Smooth muscle cell (in vitro differentiated cells): ENCODE measurements around the gene ABCC4. TPM values are rescaled to one million over a fixed set of nuclear protein-coding genes. Genes with fewer than 3 reads are reported as not detected.

Source experiments
- DNase-seq: peaks from one replicate; lab custom pipeline; 2025; ENCODE audit not compliant: unreplicated experiment; lab: John Stamatoyannopoulos, UW
- H2AFZ ChIP-seq: fragments of 200-600 bp; sonication (generic); 2 replicates; pipeline ENCODE4 v1.6.0; 2016; ENCODE audit warnings: antibody characterized with exemption, low read depth, mild to moderate bottlenecking
- H3F3A ChIP-seq: fragments of 200-600 bp; sonication (generic); 2 replicates; pipeline ENCODE4 v1.6.0; 2017; ENCODE audit warnings: antibody characterized with exemption, low read depth
- H3K27ac ChIP-seq: fragments of 200-600 bp; sonication (generic); 2 replicates; pipeline ENCODE4 v1.5.1; 2016; ENCODE audit warnings: low read depth, mild to moderate bottlenecking
- H3K27me3 ChIP-seq: fragments of 200-600 bp; sonication (generic); 2 replicates; pipeline ENCODE4 v1.6.1; 2016; ENCODE audit warnings: low read depth, mild to moderate bottlenecking
- H3K36me3 ChIP-seq: fragments of 200-600 bp; sonication (generic); 2 replicates; pipeline ENCODE4 v1.5.1; 2016; ENCODE audit warnings: low read depth
- H3K4me1 ChIP-seq: fragments of 200-600 bp; sonication (generic); 2 replicates; pipeline ENCODE4 v1.5.1; 2016; ENCODE audit warnings: low read depth
- H3K4me2 ChIP-seq: fragments of 200-600 bp; sonication (generic); 2 replicates; pipeline ENCODE4 v1.6.0; 2016; ENCODE audit warnings: mild to moderate bottlenecking
- H3K4me3 ChIP-seq: fragments of 200-600 bp; sonication (generic); 2 replicates; pipeline ENCODE4 v1.5.1; 2016; ENCODE audit warnings: mild to moderate bottlenecking
- H3K79me2 ChIP-seq: fragments of 200-600 bp; sonication (generic); 2 replicates; pipeline ENCODE4 v1.6.0; 2016; ENCODE audit warnings: low read depth, mild to moderate bottlenecking
- H3K9ac ChIP-seq: fragments of 200-600 bp; sonication (generic); 2 replicates; pipeline ENCODE4 v1.6.0; 2016; ENCODE audit warnings: low read depth
- H3K9me3 ChIP-seq: fragments of 200-600 bp; sonication (generic); replicated peaks from 2 replicates; pipeline ENCODE4 v1.5.1; 2016; ENCODE audit warnings: low read depth
- H4K20me1 ChIP-seq: fragments of 200-600 bp; sonication (generic); 2 replicates; pipeline ENCODE4 v1.6.0; 2016; ENCODE audit warnings: low read depth
- CTCF ChIP-seq: fragments of 200-600 bp; sonication (generic); IDR thresholded peaks from 2 replicates; pipeline ENCODE4 v1.5.1; 2017; ENCODE audit warnings: borderline replicate concordance, mild to moderate bottlenecking, antibody characterized with exemption; ENCODE audit not compliant: insufficient read depth, poor library complexity, severe bottlenecking
- WGBS: methylation state at CpG from one replicate; pipeline ENCODE4 v1.1.7; 2016; ENCODE audit warnings: low lambda C conversion rate; 5-methylcytosine and 5-hydroxymethylcytosine counted together
- polyA plus RNA-seq: library from polyadenylated mRNA; unstranded; fragments of >200 nt; fragmentation: Nextera tagmentation; extraction: Ambion mirVana; gene quantifications from 2 replicates; pipeline ENCODE4 v1.2.1, GENCODE V29; 2016
- total RNA-seq: library from RNA; depleted of rRNA; stranded (reverse); fragments of >200 nt; gene quantifications from 2 replicates; pipeline ENCODE4 v1.2.3, GENCODE V29; 2014

ABCC4 gene
- 35.9 and 37.7 TPM in 2 replicates for total RNA-seq
- 11.9 and 15.4 TPM in 2 replicates for polyA plus RNA-seq

- H2AFZ ChIP-seq: peak within 1 kb of the TSS; percentile 93
- peaks cover 10% of the 10 kb centered on the region for H3F3A ChIP-seq
- H3K27ac ChIP-seq: peak within 1 kb of the TSS; percentile 62
- no peaks in the 10 kb centered on the region for H3K36me3 ChIP-seq
- H4K20me1 ChIP-seq: no peaks in the 10 kb centered on the region
- 1% methylated on average over 83 of the region's 98 CpGs for WGBS
- H3K4me1 ChIP-seq: no peaks in the 10 kb centered on the region
- no peaks in the 10 kb centered on the region for H3K27me3 ChIP-seq
- H3K4me3 ChIP-seq: peak within 1 kb of the TSS; percentile 75
- peak within 1 kb of the TSS; percentile 97 for H3K4me2 ChIP-seq
- DNase-seq: peak; percentile 52
- H3K79me2 ChIP-seq: peaks cover 30% of the 10 kb centered on the region
- peak within 1 kb of the TSS; percentile 57 for H3K9ac ChIP-seq
- no peak for TF ChIP-seq CTCF
- no peaks in the 10 kb centered on the region for H3K9me3 ChIP-seq
Observed at GRCh38 chr13:95301183-95301967, at the start of gene ABCC4. Gene ABCC4 (minus strand): TSS chr13:95301451. CDS start chr13:95301314, 137 bp downstream.

- no peak overlapping the region for H3K9ac ChIP-seq
- H3K27ac ChIP-seq: no peak overlapping the region
- no peak overlapping the region for H2AFZ ChIP-seq
- no peak for TF ChIP-seq CTCF
- no peaks in the 10 kb centered on the region for H3K4me1 ChIP-seq
- no peaks in the 10 kb centered on the region for H3K27me3 ChIP-seq
- H3K36me3 ChIP-seq: no peaks in the 10 kb centered on the region
- no peaks in the 10 kb centered on the region for H3F3A ChIP-seq
- no peaks in the 10 kb centered on the region for H3K9me3 ChIP-seq
- H4K20me1 ChIP-seq: no peaks in the 10 kb centered on the region
- WGBS: 64% methylated on average over 4 of the region's 4 CpGs
- no peak overlapping the region for H3K4me3 ChIP-seq
- no peaks in the 10 kb centered on the region for H3K79me2 ChIP-seq
- H3K4me2 ChIP-seq: no peak overlapping the region
- no peak for DNase-seq
Observed at GRCh38 chr13:95349267-95349666, 48.0 kb upstream of the ABCC4 start.

- Histone ChIP-seq H3K9ac (no peak overlapping the region), H3K4me1 (no peaks in the 10 kb centered on the region), H3K9me3 (no peaks in the 10 kb centered on the region), H3K27ac (no peak overlapping the region), H3K4me2 (no peak overlapping the region), H3F3A (no peaks in the 10 kb centered on the region), H3K36me3 (no peaks in the 10 kb centered on the region), H3K27me3 (no peaks in the 10 kb centered on the region), H3K4me3 (no peak overlapping the region), H2AFZ (no peak overlapping the region), H3K79me2 (no peaks in the 10 kb centered on the region), H4K20me1 (no peaks in the 10 kb centered on the region)
- DNase-seq: no peak
- TF ChIP-seq CTCF: no peak
- WGBS: 94% methylated on average over 3 of the region's 3 CpGs
Observed at GRCh38 chr13:95343944-95344343, 42.7 kb upstream of the ABCC4 start.

- Histone ChIP-seq H3K4me3 (no peak overlapping the region), H3K27me3 (no peaks in the 10 kb centered on the region), H3K79me2 (no peaks in the 10 kb centered on the region), H4K20me1 (no peaks in the 10 kb centered on the region), H3K27ac (no peak overlapping the region), H3K9ac (no peak overlapping the region), H3K36me3 (no peaks in the 10 kb centered on the region), H3K4me1 (no peaks in the 10 kb centered on the region), H3F3A (no peaks in the 10 kb centered on the region), H2AFZ (no peak overlapping the region), H3K9me3 (no peaks in the 10 kb centered on the region), H3K4me2 (no peak overlapping the region)
- 93% methylated on average over 5 of the region's 5 CpGs for WGBS
- TF ChIP-seq CTCF: no peak
- no peak for DNase-seq
Observed at GRCh38 chr13:95341441-95341840, 40.2 kb upstream of the ABCC4 start.
